Skeletal muscle satellite cell (primary cell): ENCODE results near the gene SPTBN2.

Source experiments
- H3K27me3 ChIP-seq: 2 replicates; pipeline ENCODE4 v1.7.0; 2013; ENCODE audit warnings: low read length; ENCODE audit not compliant: control insufficient read depth, insufficient read depth
- H3K36me3 ChIP-seq: 2 replicates; pipeline ENCODE4 v1.7.0; 2013; ENCODE audit warnings: mild to moderate bottlenecking, control low read depth, low read length; ENCODE audit not compliant: insufficient read depth
- H3K4me1 ChIP-seq: 2 replicates; pipeline ENCODE4 v1.7.0; 2013; ENCODE audit warnings: low read length; ENCODE audit not compliant: control insufficient read depth, insufficient read depth
- H3K4me2 ChIP-seq: 2 replicates; pipeline ENCODE4 v1.7.0; 2013; ENCODE audit warnings: mild to moderate bottlenecking, low read length
- H3K4me3 ChIP-seq: 2 replicates; pipeline ENCODE4 v1.7.0; 2013; ENCODE audit warnings: low read length
- H3K9ac ChIP-seq: 2 replicates; pipeline ENCODE4 v1.7.0; 2013; ENCODE audit warnings: mild to moderate bottlenecking, low read depth, low read length, moderate library complexity
- H3K9me3 ChIP-seq: replicated peaks from 2 replicates; pipeline ENCODE4 v1.7.0; 2013; ENCODE audit warnings: mild to moderate bottlenecking, control low read depth, low read length

Gene SPTBN2

GRCh38 chr11:66710384-66710930, 18.6 kb downstream of the SPTBN2 start:
- no peaks in the 10 kb centered on the region for H3K36me3 ChIP-seq

GRCh38 chr11:66708701-66709100, 20.3 kb downstream of the SPTBN2 start:
- no peak overlapping the region for H3K9ac ChIP-seq
- peaks cover 12% of the 10 kb centered on the region for H3K27me3 ChIP-seq
- H3K4me3 ChIP-seq, result no peak overlapping the region
- no peaks in the 10 kb centered on the region for H3K9me3 ChIP-seq
- H3K4me1 ChIP-seq, result no peaks in the 10 kb centered on the region
- H3K4me2 ChIP-seq, result no peak overlapping the region
- H3K36me3 ChIP-seq, result no peaks in the 10 kb centered on the region

More at GRCh38 chr11:66710384-66710930, 18.6 kb downstream of the SPTBN2 start:
- no peaks in the 10 kb centered on the region for H3K4me1 ChIP-seq
- H3K4me2 ChIP-seq, result no peak overlapping the region
- no peak overlapping the region for H3K9ac ChIP-seq
- H3K4me3 ChIP-seq, result no peak overlapping the region
- H3K9me3 ChIP-seq, result no peaks in the 10 kb centered on the region
- H3K27me3 ChIP-seq, result peaks cover 29% of the 10 kb centered on the region

GRCh38 chr11:66708094-66708493, 20.9 kb downstream of the SPTBN2 start:
- H3K36me3 ChIP-seq, result no peaks in the 10 kb centered on the region
- no peak overlapping the region for H3K9ac ChIP-seq
- no peaks in the 10 kb centered on the region for H3K4me1 ChIP-seq
- H3K4me3 ChIP-seq, result no peak overlapping the region
- peaks cover 7% of the 10 kb centered on the region for H3K27me3 ChIP-seq
- no peaks in the 10 kb centered on the region for H3K9me3 ChIP-seq
- no peak overlapping the region for H3K4me2 ChIP-seq

GRCh38 chr11:66707486-66707885, 21.5 kb downstream of the SPTBN2 start:
- Histone ChIP-seq H3K9ac (no peak overlapping the region), H3K4me2 (no peak overlapping the region), H3K36me3 (no peaks in the 10 kb centered on the region), H3K4me3 (no peak overlapping the region), H3K27me3 (peaks cover 7% of the 10 kb centered on the region), H3K9me3 (no peaks in the 10 kb centered on the region), H3K4me1 (no peaks in the 10 kb centered on the region)

- no peaks in the 10 kb centered on the region for H3K36me3 ChIP-seq
- no peak overlapping the region for H3K4me2 ChIP-seq
Observed at GRCh38 chr11:66706989-66707388, 22.0 kb downstream of the SPTBN2 start.

GRCh38 chr11:66705587-66706335, 23.3 kb downstream of the SPTBN2 start:
- Histone ChIP-seq H3K36me3 (no peaks in the 10 kb centered on the region), H3K27me3 (peaks cover 4% of the 10 kb centered on the region), H3K4me1 (no peaks in the 10 kb centered on the region), H3K9me3 (no peaks in the 10 kb centered on the region), H3K4me3 (no peak overlapping the region), H3K4me2 (no peak overlapping the region), H3K9ac (no peak overlapping the region)

More at GRCh38 chr11:66706989-66707388, 22.0 kb downstream of the SPTBN2 start:
- Histone ChIP-seq H3K9me3 (no peaks in the 10 kb centered on the region), H3K4me1 (no peaks in the 10 kb centered on the region), H3K9ac (no peak overlapping the region), H3K27me3 (peaks cover 7% of the 10 kb centered on the region), H3K4me3 (no peak overlapping the region)

GRCh38 chr11:66704659-66705360, 24.2 kb downstream of the SPTBN2 start:
- no peak overlapping the region for H3K9ac ChIP-seq
- no peaks in the 10 kb centered on the region for H3K4me1 ChIP-seq
- no peak overlapping the region for H3K4me3 ChIP-seq
- H3K36me3 ChIP-seq, result no peaks in the 10 kb centered on the region
- H3K27me3 ChIP-seq, result peaks cover 4% of the 10 kb centered on the region
- H3K9me3 ChIP-seq, result no peaks in the 10 kb centered on the region
- no peak overlapping the region for H3K4me2 ChIP-seq

- no peak overlapping the region for H3K4me3 ChIP-seq
- H3K9ac ChIP-seq, result no peak overlapping the region
- peaks cover 5% of the 10 kb centered on the region for H3K27me3 ChIP-seq
- H3K36me3 ChIP-seq, result no peaks in the 10 kb centered on the region
- no peak overlapping the region for H3K4me2 ChIP-seq
- no peaks in the 10 kb centered on the region for H3K9me3 ChIP-seq
- H3K4me1 ChIP-seq, result no peaks in the 10 kb centered on the region
Observed at GRCh38 chr11:66701432-66702240, 27.4 kb downstream of the SPTBN2 start.

- no peaks in the 10 kb centered on the region for H3K36me3 ChIP-seq
- no peaks in the 10 kb centered on the region for H3K9me3 ChIP-seq
- no peaks in the 10 kb centered on the region for H3K4me1 ChIP-seq
- no peak overlapping the region for H3K9ac ChIP-seq
- no peak overlapping the region for H3K4me2 ChIP-seq
- H3K27me3 ChIP-seq, result peaks cover 5% of the 10 kb centered on the region
- H3K4me3 ChIP-seq, result no peak overlapping the region
Observed at GRCh38 chr11:66700742-66701141, 28.3 kb downstream of the SPTBN2 start.

- H3K9ac ChIP-seq, result no peak overlapping the region
Observed at GRCh38 chr11:66700337-66700736, 28.7 kb downstream of the SPTBN2 start.

GRCh38 chr11:66698491-66698890, 30.5 kb downstream of the SPTBN2 start:
- no peak overlapping the region for H3K4me3 ChIP-seq
- H3K27me3 ChIP-seq, result peaks cover 5% of the 10 kb centered on the region
- H3K4me2 ChIP-seq, result no peak overlapping the region
- H3K4me1 ChIP-seq, result no peaks in the 10 kb centered on the region
- no peak overlapping the region for H3K9ac ChIP-seq
- no peaks in the 10 kb centered on the region for H3K36me3 ChIP-seq
- no peaks in the 10 kb centered on the region for H3K9me3 ChIP-seq

More at GRCh38 chr11:66700337-66700736, 28.7 kb downstream of the SPTBN2 start:
- H3K4me3 ChIP-seq, result no peak overlapping the region
- H3K36me3 ChIP-seq, result no peaks in the 10 kb centered on the region
- peaks cover 5% of the 10 kb centered on the region for H3K27me3 ChIP-seq
- no peaks in the 10 kb centered on the region for H3K9me3 ChIP-seq
- no peaks in the 10 kb centered on the region for H3K4me1 ChIP-seq
- H3K4me2 ChIP-seq, result no peak overlapping the region
